Left renal pelvis (tissue), 4 donors: Measurements from ENCODE around the gene IL17F. TPM values are rescaled to one million over a fixed set of nuclear protein-coding genes. Genes with fewer than 3 reads are reported as not detected.
A peak's percentile ranks its signal among the peaks of the same experiment; 100 is the strongest.
"Not testable (repeated sequence)": the region's sequence is repeated elsewhere in the genome, so short reads cannot be mapped to it uniquely, and the experiment has no call there.

Source experiments
- DNase-seq, 4 donors: peaks; one replicate each; pipeline ENCODE4 v3.0.0-alpha.2; 2013; ENCODE audit warnings: low read depth in 4 of 4, low spot score in 3 of 4
- polyA plus RNA-seq, 4 donors: library from polyadenylated mRNA; unstranded; fragments of 120-200 nt; gene quantifications; one replicate each; pipeline ENCODE4 v1.2.1, GENCODE V29; 2013; ENCODE audit not compliant: insufficient read length in 4 of 4

IL17F gene
- polyA plus RNA-seq, 4 donors: 0.17 to 0.63 TPM; not detected in 2

GRCh38 chr6:52249078-52249477 is 4.8 kb upstream of the IL17F start:
- DNase-seq: no peak

- DNase-seq: no peak
These were observed 1.1 kb upstream of the IL17F start for GRCh38 chr6:52245425-52245824.

GRCh38 chr6:52243282-52243893 is 912 bp downstream of the IL17F start:
- no peak for DNase-seq

- no peak for DNase-seq
These were observed 2.5 kb downstream of the IL17F start for GRCh38 chr6:52241819-52242218.

GRCh38 chr6:52233975-52234823 is 10.1 kb downstream of the IL17F start:
- DNase-seq: peak; percentile 59 to 75 (median 64)

GRCh38 chr6:52233005-52233404 is 11.3 kb downstream of the IL17F start:
- DNase-seq: no peak

GRCh38 chr6:52231406-52232127 is 12.7 kb downstream of the IL17F start:
- DNase-seq: no peak

GRCh38 chr6:52230685-52231084 is 13.6 kb downstream of the IL17F start:
- no peak for DNase-seq

- DNase-seq: no peak
These were observed 16.8 kb downstream of the IL17F start for GRCh38 chr6:52227495-52227894.

- DNase-seq: no peak
These were observed 23.0 kb downstream of the IL17F start for GRCh38 chr6:52221302-52221701.

- no peak for DNase-seq
These were observed 26.5 kb downstream of the IL17F start for GRCh38 chr6:52217761-52218160.

- no peak for DNase-seq
These were observed 27.2 kb downstream of the IL17F start for GRCh38 chr6:52216932-52217575.

GRCh38 chr6:52215787-52216186 is 28.5 kb downstream of the IL17F start:
- DNase-seq: no peak

- DNase-seq: no peak
These were observed 31.2 kb downstream of the IL17F start for GRCh38 chr6:52213127-52213526.

- no peak for DNase-seq
These were observed 34.1 kb downstream of the IL17F start for GRCh38 chr6:52210227-52210626.

- DNase-seq: no peak
These were observed 34.5 kb downstream of the IL17F start for GRCh38 chr6:52209770-52210169.

- DNase-seq: no peak
These were observed 35.7 kb downstream of the IL17F start for GRCh38 chr6:52208612-52209011.

- no peak for DNase-seq
These were observed 37.2 kb downstream of the IL17F start for GRCh38 chr6:52207066-52207465.

GRCh38 chr6:52201493-52201892 is 42.8 kb downstream of the IL17F start:
- DNase-seq: no peak

- no peak for DNase-seq
These were observed 43.3 kb downstream of the IL17F start for GRCh38 chr6:52201046-52201445.

- DNase-seq: not testable (repeated sequence)
These were observed 44.2 kb downstream of the IL17F start for GRCh38 chr6:52200088-52200487.
